Upper lobe of left lung (tissue), 4 donors: Measurements from ENCODE around the gene MPRIP.

Source experiments
- CTCF ChIP-seq, 6 experiments: fragments of 450-650 bp in 4 of 6; fragments of 200-600 bp in 2 of 6; sonication (generic) in 2 of 6; IDR thresholded peaks; one replicate each; pipeline ENCODE4 v1.5.1; 2016 to 2019; ENCODE audit warnings: antibody characterized with exemption in 6 of 6
- POLR2A ChIP-seq, 4 donors: fragments of 450-650 bp; IDR thresholded peaks; one replicate each; pipeline ENCODE4 v1.5.1; 2016 to 2017; ENCODE audit warnings: antibody characterized with exemption in 4 of 4, mild to moderate bottlenecking in 2 of 4
- POLR2AphosphoS5 ChIP-seq, 2 donors: sonication (generic); formaldehyde crosslinking; IDR thresholded peaks; one replicate each; pipeline ENCODE4 v1.5.1; 2017; ENCODE audit warnings: antibody characterized with exemption in 2 of 2

- TF ChIP-seq CTCF (IDR thresholded peaks at IDR 0.05) (no peak), POLR2A (IDR thresholded peaks at IDR 0.05) (no peak), POLR2AphosphoS5 (IDR thresholded peaks at IDR 0.05) (peak in 1 of 2 donors; percentile 19)
Measured at GRCh38 chr17:17108451-17109049, 66.3 kb downstream of the MPRIP start.
